RPMI7951 (cell line): ENCODE results near the gene SPNS2. TPM values are rescaled to one million over a fixed set of nuclear protein-coding genes. Genes with fewer than 3 reads are reported as not detected.

Experiments
- DNase-seq: peaks from one replicate; pipeline ENCODE4 v3.0.0-alpha.2; 2012; ENCODE audit warnings: low read depth
- total RNA-seq: library from RNA; depleted of rRNA; stranded (reverse); fragments of >200 nt; shearing (Covaris generic); gene quantifications from 2 replicates; pipeline ENCODE4 v1.2.3, GENCODE V29; 2014

The SPNS2 gene
- total RNA-seq, 1 experiment from 2014 or later = not detected

GRCh38 chr17:4536742-4537411, 38.2 kb downstream of the SPNS2 start:
- peak; percentile 9 for DNase-seq

GRCh38 chr17:4537451-4538235, 39.0 kb downstream of the SPNS2 start:
- DNase-seq = no peak

- no peak for DNase-seq
Measured at GRCh38 chr17:4538236-4539002, 39.7 kb downstream of the SPNS2 start.

- DNase-seq = no peak
Measured at GRCh38 chr17:4539025-4539424, 40.3 kb downstream of the SPNS2 start.

- no peak for DNase-seq
Measured at GRCh38 chr17:4539576-4540223, 41.0 kb downstream of the SPNS2 start.

GRCh38 chr17:4540224-4540651, 41.6 kb downstream of the SPNS2 start:
- DNase-seq = no peak

GRCh38 chr17:4540687-4541327, 42.1 kb downstream of the SPNS2 start:
- no peak for DNase-seq

GRCh38 chr17:4541328-4542002, 42.8 kb downstream of the SPNS2 start:
- no peak for DNase-seq

GRCh38 chr17:4542003-4542725, 43.5 kb downstream of the SPNS2 start:
- DNase-seq = no peak

GRCh38 chr17:4542726-4543191, 44.1 kb downstream of the SPNS2 start:
- no peak for DNase-seq

- DNase-seq = no peak
Measured at GRCh38 chr17:4543557-4544026, 44.9 kb downstream of the SPNS2 start.

GRCh38 chr17:4544135-4544950, 45.7 kb downstream of the SPNS2 start:
- no peak for DNase-seq

- DNase-seq = no peak
Measured at GRCh38 chr17:4544951-4545216, 46.2 kb downstream of the SPNS2 start.

- DNase-seq = no peak
Measured at GRCh38 chr17:4545217-4545951, 46.7 kb downstream of the SPNS2 start.

GRCh38 chr17:4547118-4547906, 48.6 kb downstream of the SPNS2 start:
- DNase-seq = no peak

- no peak for DNase-seq
Measured at GRCh38 chr17:4548061-4548461, 49.4 kb downstream of the SPNS2 start.

- DNase-seq = no peak
Measured at GRCh38 chr17:4548721-4549531, 50.2 kb downstream of the SPNS2 start.
